ENCODE measurements around the gene LMO2. TPM values are rescaled to one million over a fixed set of nuclear protein-coding genes. Genes with fewer than 3 reads are reported as not detected.
A peak's percentile ranks its signal among the peaks of the same experiment; 100 is the strongest.

The LMO2 gene
- total and polyA plus RNA-seq, 4 donors = 1.5 to 81.9 (median 6.0) TPM

DNA sequence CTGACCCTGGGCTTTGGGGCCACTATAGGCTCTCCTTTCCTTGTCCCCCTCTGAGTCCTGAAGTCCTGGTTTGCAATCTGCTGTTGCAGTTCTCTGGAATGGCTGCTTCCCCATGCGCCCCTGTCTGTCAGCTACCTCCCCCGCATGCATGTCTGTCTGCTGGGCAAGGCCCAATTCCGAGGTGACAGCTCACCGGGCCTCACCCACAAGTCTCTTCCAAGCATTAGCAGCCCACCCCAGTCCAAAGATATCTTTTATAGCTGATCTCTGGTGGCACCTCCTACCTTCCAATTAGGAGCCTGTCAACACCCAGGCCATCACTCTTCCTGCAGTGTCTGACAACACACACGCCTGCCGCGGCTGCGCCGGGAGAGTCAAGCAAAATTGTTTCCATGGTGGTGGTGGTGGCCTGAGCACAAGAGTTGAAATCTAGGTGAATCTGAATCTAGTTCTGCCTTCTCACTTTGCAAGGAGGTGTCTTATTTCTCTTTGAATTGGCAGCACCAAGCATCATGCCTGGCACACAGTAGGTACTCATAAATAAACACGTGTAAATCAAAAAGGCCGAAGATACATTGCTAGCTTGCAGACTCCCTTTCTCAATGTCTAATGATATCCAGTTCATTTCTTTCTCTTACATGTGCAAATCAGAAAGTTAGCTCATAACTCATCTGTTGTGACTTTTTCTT is 1.2 kb upstream of the LMO2 start:
- Histone ChIP-seq H3K36me3 (ENCODE audit: control insufficient read depth in 4 of 4, insufficient read depth in 3 of 4, low read depth in 1 of 4, low read length in 3 of 4) (no peaks in the 10 kb centered on the region), H3K27me3 (ENCODE audit: control insufficient read depth in 4 of 4, insufficient read depth in 4 of 4, low read length in 3 of 4) (no peaks in the 10 kb centered on the region), H3K9me3 (ENCODE audit: control insufficient read depth in 4 of 4, low read length in 3 of 4) (no peaks in the 10 kb centered on the region), H3K9ac (ENCODE audit: low read depth in 1 of 2, low read length in 2 of 2) (no peak overlapping the region), H3K4me1 (ENCODE audit: control insufficient read depth in 4 of 4, insufficient read depth in 4 of 4, low read length in 3 of 4) (no peaks in the 10 kb centered on the region), H3K27ac (ENCODE audit: low read depth in 1 of 2, low read length in 2 of 2) (no peak overlapping the region), H3K4me3 (ENCODE audit: low read depth in 1 of 3, low read length in 3 of 3) (no peak overlapping the region)
- WGBS = 79% methylated on average over 11 of the region's 11 CpGs
- DNase-seq (ENCODE audit: low spot score) = peak; percentile 47
- TF ChIP-seq RXRA (IDR thresholded peaks at IDR 0.05) (no peak), FOXA2 (IDR thresholded peaks at IDR 0.05) (no peak), SP1 (IDR thresholded peaks at IDR 0.05) (no peak), RAD21 (IDR thresholded peaks at IDR 0.05) (no peak), HNF4G (IDR thresholded peaks at IDR 0.05) (no peak), ZBTB33 (IDR thresholded peaks at IDR 0.05) (no peak)
- TF ChIP-seq, protein P1, sequence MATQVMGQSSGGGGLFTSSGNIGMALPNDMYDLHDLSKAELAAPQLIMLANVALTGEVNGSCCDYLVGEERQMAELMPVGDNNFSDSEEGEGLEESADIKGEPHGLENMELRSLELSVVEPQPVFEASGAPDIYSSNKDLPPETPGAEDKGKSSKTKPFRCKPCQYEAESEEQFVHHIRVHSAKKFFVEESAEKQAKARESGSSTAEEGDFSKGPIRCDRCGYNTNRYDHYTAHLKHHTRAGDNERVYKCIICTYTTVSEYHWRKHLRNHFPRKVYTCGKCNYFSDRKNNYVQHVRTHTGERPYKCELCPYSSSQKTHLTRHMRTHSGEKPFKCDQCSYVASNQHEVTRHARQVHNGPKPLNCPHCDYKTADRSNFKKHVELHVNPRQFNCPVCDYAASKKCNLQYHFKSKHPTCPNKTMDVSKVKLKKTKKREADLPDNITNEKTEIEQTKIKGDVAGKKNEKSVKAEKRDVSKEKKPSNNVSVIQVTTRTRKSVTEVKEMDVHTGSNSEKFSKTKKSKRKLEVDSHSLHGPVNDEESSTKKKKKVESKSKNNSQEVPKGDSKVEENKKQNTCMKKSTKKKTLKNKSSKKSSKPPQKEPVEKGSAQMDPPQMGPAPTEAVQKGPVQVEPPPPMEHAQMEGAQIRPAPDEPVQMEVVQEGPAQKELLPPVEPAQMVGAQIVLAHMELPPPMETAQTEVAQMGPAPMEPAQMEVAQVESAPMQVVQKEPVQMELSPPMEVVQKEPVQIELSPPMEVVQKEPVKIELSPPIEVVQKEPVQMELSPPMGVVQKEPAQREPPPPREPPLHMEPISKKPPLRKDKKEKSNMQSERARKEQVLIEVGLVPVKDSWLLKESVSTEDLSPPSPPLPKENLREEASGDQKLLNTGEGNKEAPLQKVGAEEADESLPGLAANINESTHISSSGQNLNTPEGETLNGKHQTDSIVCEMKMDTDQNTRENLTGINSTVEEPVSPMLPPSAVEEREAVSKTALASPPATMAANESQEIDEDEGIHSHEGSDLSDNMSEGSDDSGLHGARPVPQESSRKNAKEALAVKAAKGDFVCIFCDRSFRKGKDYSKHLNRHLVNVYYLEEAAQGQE (IDR thresholded peaks at IDR 0.05) = no peak

- TF ChIP-seq GABPA (IDR thresholded peaks at IDR 0.05 in 1 of 2, conservative IDR thresholded peaks at IDR 0.05 in 1 of 2) (no peak), FOXA2 (IDR thresholded peaks at IDR 0.05) (no peak), NR2F2 (IDR thresholded peaks at IDR 0.05) (no peak), HNF4G (IDR thresholded peaks at IDR 0.05) (no peak)
- H3K36me3 ChIP-seq (ENCODE audit: control insufficient read depth in 4 of 4, insufficient read depth in 3 of 4, low read depth in 1 of 4, low read length in 3 of 4) = no peaks in the 10 kb centered on the region
- no peak for DNase-seq (ENCODE audit: low spot score)
- whole genome bisulfite sequencing = 95% methylated on average over 3 of the region's 3 CpGs
- H3K9me3 ChIP-seq (ENCODE audit: control insufficient read depth in 4 of 4, low read length in 3 of 4) = no peaks in the 10 kb centered on the region
- no peak overlapping the region for H3K4me3 ChIP-seq (ENCODE audit: low read depth in 1 of 3, low read length in 3 of 3)
- no peak overlapping the region for H3K27ac ChIP-seq (ENCODE audit: low read depth in 1 of 2, low read length in 2 of 2)
- no peak overlapping the region for H3K9ac ChIP-seq (ENCODE audit: low read depth in 1 of 2, low read length in 2 of 2)
- no peaks in the 10 kb centered on the region for H3K27me3 ChIP-seq (ENCODE audit: control insufficient read depth in 4 of 4, insufficient read depth in 4 of 4, low read length in 3 of 4)
- no peaks in the 10 kb centered on the region for H3K4me1 ChIP-seq (ENCODE audit: control insufficient read depth in 4 of 4, insufficient read depth in 4 of 4, low read length in 3 of 4)
These were observed 2.0 kb downstream of the LMO2 start for GRCh38 chr11:33889821-33890378.

- H3K27me3 ChIP-seq (ENCODE audit: control insufficient read depth in 4 of 4, insufficient read depth in 4 of 4, low read length in 3 of 4) = no peaks in the 10 kb centered on the region
- no peaks in the 10 kb centered on the region for H3K9me3 ChIP-seq (ENCODE audit: control insufficient read depth in 4 of 4, low read length in 3 of 4)
- DNase-seq (ENCODE audit: low spot score) = peak; percentile 48
- H3K4me3 ChIP-seq (ENCODE audit: low read depth in 1 of 3, low read length in 3 of 3) = no peak overlapping the region
- H3K27ac ChIP-seq (ENCODE audit: low read depth in 1 of 2, low read length in 2 of 2) = no peak overlapping the region
- WGBS = 84% methylated on average over 6 of the region's 6 CpGs
- H3K36me3 ChIP-seq (ENCODE audit: control insufficient read depth in 4 of 4, insufficient read depth in 3 of 4, low read depth in 1 of 4, low read length in 3 of 4) = no peaks in the 10 kb centered on the region
- H3K9ac ChIP-seq (ENCODE audit: low read depth in 1 of 2, low read length in 2 of 2) = no peak overlapping the region
- H3K4me1 ChIP-seq (ENCODE audit: control insufficient read depth in 4 of 4, insufficient read depth in 4 of 4, low read length in 3 of 4) = no peaks in the 10 kb centered on the region
- TF ChIP-seq RXRA (IDR thresholded peaks at IDR 0.05) = no peak
- no peak for TF ChIP-seq YY1 (IDR thresholded peaks at IDR 0.05)
- TF ChIP-seq, protein P2, sequence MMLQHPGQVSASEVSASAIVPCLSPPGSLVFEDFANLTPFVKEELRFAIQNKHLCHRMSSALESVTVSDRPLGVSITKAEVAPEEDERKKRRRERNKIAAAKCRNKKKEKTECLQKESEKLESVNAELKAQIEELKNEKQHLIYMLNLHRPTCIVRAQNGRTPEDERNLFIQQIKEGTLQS (IDR thresholded peaks at IDR 0.05) = no peak
- no peak for TF ChIP-seq HNF4G (IDR thresholded peaks at IDR 0.05)
- TF ChIP-seq, protein P1 (IDR thresholded peaks at IDR 0.05) = no peak
- TF ChIP-seq GABPA (IDR thresholded peaks at IDR 0.05 in 1 of 2, conservative IDR thresholded peaks at IDR 0.05 in 1 of 2) = no peak
- TF ChIP-seq EGR1 (IDR thresholded peaks at IDR 0.05; ENCODE audit: low read depth in 2 of 2) = no peak
- no peak for TF ChIP-seq CTCF (IDR thresholded peaks at IDR 0.05; ENCODE audit: low read depth, low read length, missing input control)
These were observed 2.6 kb downstream of the LMO2 start for GRCh38 chr11:33889296-33889695.

All from liver (tissue), 9 donors.